GM19193 (cell line): ENCODE measurements around the gene GARRE1.

Source experiments
- POLR2A ChIP-seq: IDR thresholded peaks from 4 replicates; pipeline ENCODE4 v1.6.1; 2011; ENCODE audit not compliant: insufficient read depth, insufficient read length; ENCODE audit errors: extremely low read depth

GARRE1 gene

GRCh38 chr19:34275705-34276104 lies 21.4 kb downstream of the GARRE1 start:
- TF ChIP-seq POLR2A = no peak

GRCh38 chr19:34276614-34277013 lies 22.3 kb downstream of the GARRE1 start:
- TF ChIP-seq POLR2A = no peak

- no peak for TF ChIP-seq POLR2A
These were observed 22.9 kb downstream of the GARRE1 start for GRCh38 chr19:34277244-34277643.

GRCh38 chr19:34278783-34279182 lies 24.4 kb downstream of the GARRE1 start:
- no peak for TF ChIP-seq POLR2A

- TF ChIP-seq POLR2A = no peak
These were observed 28.5 kb downstream of the GARRE1 start for GRCh38 chr19:34282611-34283519.

- no peak for TF ChIP-seq POLR2A
These were observed 30.2 kb downstream of the GARRE1 start for GRCh38 chr19:34284505-34284904.

- TF ChIP-seq POLR2A = no peak
These were observed 33.3 kb downstream of the GARRE1 start for GRCh38 chr19:34287662-34288140.

GRCh38 chr19:34288381-34288780 lies 34.0 kb downstream of the GARRE1 start:
- TF ChIP-seq POLR2A = no peak

GRCh38 chr19:34291235-34291634 lies 36.9 kb downstream of the GARRE1 start:
- TF ChIP-seq POLR2A = no peak

GRCh38 chr19:34295103-34295502 lies 40.7 kb downstream of the GARRE1 start:
- no peak for TF ChIP-seq POLR2A

- TF ChIP-seq POLR2A = no peak
These were observed 44.7 kb downstream of the GARRE1 start for GRCh38 chr19:34298891-34299520.

GRCh38 chr19:34299576-34299975 lies 45.2 kb downstream of the GARRE1 start:
- TF ChIP-seq POLR2A = no peak

- TF ChIP-seq POLR2A = no peak
These were observed 46.0 kb downstream of the GARRE1 start for GRCh38 chr19:34300380-34300779.

GRCh38 chr19:34300962-34301361 lies 46.6 kb downstream of the GARRE1 start:
- no peak for TF ChIP-seq POLR2A
